ENCODE results near the gene RDH16. TPM values are rescaled to one million over a fixed set of nuclear protein-coding genes. Genes with fewer than 3 reads are reported as not detected.

Gene RDH16
- total and polyA plus RNA-seq, 2 donors (not counting 1 experiment from before 2014, with no cell fraction given), result 1.1 to 1.5 TPM

DNA sequence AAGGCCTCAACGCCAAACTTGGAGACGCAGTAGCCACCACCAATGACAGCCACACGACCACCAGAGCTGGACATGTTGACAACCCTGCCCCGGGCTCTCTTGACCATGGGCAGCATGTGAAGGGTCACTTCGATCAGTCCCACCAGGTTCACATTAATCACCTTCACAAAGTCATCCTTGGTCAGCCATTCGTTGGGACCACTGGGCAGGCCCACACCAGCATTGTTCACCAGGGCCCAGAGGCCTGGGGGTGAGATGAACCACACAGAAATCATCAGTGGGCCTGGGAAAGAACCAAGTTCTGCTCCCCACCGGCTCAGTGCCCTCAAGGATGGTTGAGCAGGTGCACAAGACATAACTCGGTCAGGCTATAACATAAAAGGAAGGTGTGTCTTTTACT, 27.2 kb downstream of the RDH16 start:
- ChIA-PET POLR2A (no interaction called here), CTCF (no interaction called here)
- no peak overlapping the region for H3K9ac ChIP-seq (ENCODE audit: low read length)
- Mint-ChIP-seq H3K4me1 (peaks cover 5% of the 10 kb centered on the region), H3K27ac (no peak overlapping the region), H3K9me3 (ENCODE audit: insufficient read depth) (no peaks in the 10 kb centered on the region), H3K27me3 (peaks cover 20% of the 10 kb centered on the region), H3K4me3 (no peak overlapping the region)
- H3K4me1 ChIP-seq (ENCODE audit: control insufficient read depth in 2 of 2, insufficient read depth in 2 of 2, low read length in 2 of 2), result peaks cover 4 to 7% of the 10 kb centered on the region in 2 donors
- intact Hi-C loops (cut with micrococcal nuclease), result no loop called here
- H3K79me2 ChIP-seq (ENCODE audit: control insufficient read depth, insufficient read depth, low read length), result no peaks in the 10 kb centered on the region
- DNase-seq (no peak), ATAC-seq (ENCODE audit: low read depth) (no peak)
- H3K9me3 ChIP-seq (ENCODE audit: control extremely low read depth in 1 of 3, control insufficient read depth in 2 of 3, insufficient read depth in 1 of 3, low read length in 2 of 3), result no peaks in the 10 kb centered on the region
- WGBS (ENCODE audit: insufficient coverage), result 92% methylated on average over 8 of the region's 8 CpGs
- H4K20me1 ChIP-seq (ENCODE audit: control insufficient read depth, insufficient read depth, low read length, poor library complexity, severe bottlenecking), result no peaks in the 10 kb centered on the region
- H3K4me3 ChIP-seq (ENCODE audit: control extremely low read depth in 1 of 5, extremely low read depth in 1 of 5, insufficient read depth in 1 of 5, low read depth in 2 of 5, low read length in 4 of 5), result no peak overlapping the region
- no peak for TF ChIP-seq EZH2 (IDR thresholded peaks at IDR 0.05; ENCODE audit: borderline replicate concordance, insufficient read depth, low read depth, low read length, poor library complexity, severe bottlenecking)
- TF ChIP-seq, protein P1, sequence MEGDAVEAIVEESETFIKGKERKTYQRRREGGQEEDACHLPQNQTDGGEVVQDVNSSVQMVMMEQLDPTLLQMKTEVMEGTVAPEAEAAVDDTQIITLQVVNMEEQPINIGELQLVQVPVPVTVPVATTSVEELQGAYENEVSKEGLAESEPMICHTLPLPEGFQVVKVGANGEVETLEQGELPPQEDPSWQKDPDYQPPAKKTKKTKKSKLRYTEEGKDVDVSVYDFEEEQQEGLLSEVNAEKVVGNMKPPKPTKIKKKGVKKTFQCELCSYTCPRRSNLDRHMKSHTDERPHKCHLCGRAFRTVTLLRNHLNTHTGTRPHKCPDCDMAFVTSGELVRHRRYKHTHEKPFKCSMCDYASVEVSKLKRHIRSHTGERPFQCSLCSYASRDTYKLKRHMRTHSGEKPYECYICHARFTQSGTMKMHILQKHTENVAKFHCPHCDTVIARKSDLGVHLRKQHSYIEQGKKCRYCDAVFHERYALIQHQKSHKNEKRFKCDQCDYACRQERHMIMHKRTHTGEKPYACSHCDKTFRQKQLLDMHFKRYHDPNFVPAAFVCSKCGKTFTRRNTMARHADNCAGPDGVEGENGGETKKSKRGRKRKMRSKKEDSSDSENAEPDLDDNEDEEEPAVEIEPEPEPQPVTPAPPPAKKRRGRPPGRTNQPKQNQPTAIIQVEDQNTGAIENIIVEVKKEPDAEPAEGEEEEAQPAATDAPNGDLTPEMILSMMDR (IDR thresholded peaks at IDR 0.05), result no peak
- no peak overlapping the region for H3K27ac ChIP-seq (ENCODE audit: low read length in 2 of 2)
- no peak overlapping the region for H2AFZ ChIP-seq (ENCODE audit: insufficient read depth, low read depth, low read length, poor library complexity, severe bottlenecking)
- no peak overlapping the region for H3K4me2 ChIP-seq (replicated peaks; ENCODE audit: low read depth, low read length, poor library complexity, severe bottlenecking)
- H3K36me3 ChIP-seq (replicated peaks in 1 of 2; ENCODE audit: control extremely low read depth in 1 of 2, control insufficient read depth in 1 of 2, extremely low read depth in 1 of 2, insufficient read depth in 2 of 2, low read length in 1 of 2), result no peaks in the 10 kb centered on the region
- H3K27me3 ChIP-seq (replicated peaks in 1 of 4; ENCODE audit: control extremely low read depth in 1 of 4, control insufficient read depth in 3 of 4, insufficient read depth in 4 of 4, low read length in 3 of 4), result peaks cover 0 to 5% (median 0%) of the 10 kb centered on the region in 4 experiments

DNA sequence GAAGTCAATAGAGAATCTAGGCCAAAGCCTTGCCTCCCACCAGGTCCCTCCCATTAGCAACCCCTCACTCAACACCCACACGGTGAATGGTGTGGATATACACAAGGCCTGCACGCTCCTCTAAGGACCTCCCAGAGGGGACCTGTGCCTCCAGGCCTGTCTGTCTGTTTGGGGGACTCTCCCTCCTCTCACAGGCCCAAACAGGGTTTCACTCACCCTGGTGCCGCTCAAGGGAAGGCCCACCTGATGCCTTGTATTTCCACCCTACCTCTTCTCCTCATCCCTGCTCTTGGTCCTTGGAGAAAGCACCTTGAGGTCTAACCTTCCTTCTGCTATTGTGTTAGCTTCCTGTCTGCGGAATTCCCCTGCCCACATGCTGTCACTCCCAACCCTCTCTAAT, 27.6 kb downstream of the RDH16 start:
- H3K27me3 ChIP-seq (replicated peaks in 1 of 4; ENCODE audit: control extremely low read depth in 1 of 4, control insufficient read depth in 3 of 4, insufficient read depth in 4 of 4, low read length in 3 of 4), result peaks cover 0 to 5% (median 0%) of the 10 kb centered on the region in 4 experiments
- no peak for DNase-seq
- peaks cover 20% of the 10 kb centered on the region for H3K27me3 Mint-ChIP-seq
- H4K20me1 ChIP-seq (ENCODE audit: control insufficient read depth, insufficient read depth, low read length, poor library complexity, severe bottlenecking), result no peaks in the 10 kb centered on the region
- no peak overlapping the region for H3K4me3 ChIP-seq (ENCODE audit: control extremely low read depth in 1 of 5, extremely low read depth in 1 of 5, insufficient read depth in 1 of 5, low read depth in 2 of 5, low read length in 4 of 5)
- H3K4me2 ChIP-seq (replicated peaks; ENCODE audit: low read depth, low read length, poor library complexity, severe bottlenecking), result no peak overlapping the region
- H3K9me3 ChIP-seq (ENCODE audit: control extremely low read depth in 1 of 3, control insufficient read depth in 2 of 3, insufficient read depth in 1 of 3, low read length in 2 of 3), result no peaks in the 10 kb centered on the region
- H3K27ac ChIP-seq (ENCODE audit: low read length in 2 of 2), result no peak overlapping the region
- H3K4me1 ChIP-seq (ENCODE audit: control insufficient read depth in 2 of 2, insufficient read depth in 2 of 2, low read length in 2 of 2), result peaks cover 4 to 7% of the 10 kb centered on the region in 2 donors
- ChIA-PET POLR2A (no interaction called here), CTCF (no interaction called here)
- no peak overlapping the region for H3K4me3 Mint-ChIP-seq
- intact Hi-C loops (cut with micrococcal nuclease), result no loop called here
- no peaks in the 10 kb centered on the region for H3K36me3 ChIP-seq (replicated peaks in 1 of 2; ENCODE audit: control extremely low read depth in 1 of 2, control insufficient read depth in 1 of 2, extremely low read depth in 1 of 2, insufficient read depth in 2 of 2, low read length in 1 of 2)
- no peaks in the 10 kb centered on the region for H3K79me2 ChIP-seq (ENCODE audit: control insufficient read depth, insufficient read depth, low read length)
- no peak overlapping the region for H3K27ac Mint-ChIP-seq
- WGBS (ENCODE audit: insufficient coverage), result 97% methylated on average over 4 of the region's 4 CpGs
- TF ChIP-seq EZH2 (IDR thresholded peaks at IDR 0.05; ENCODE audit: borderline replicate concordance, insufficient read depth, low read depth, low read length, poor library complexity, severe bottlenecking), result no peak
- TF ChIP-seq, protein P1 (IDR thresholded peaks at IDR 0.05), result no peak
- H3K4me1 Mint-ChIP-seq, result peaks cover 5% of the 10 kb centered on the region
- no peak overlapping the region for H2AFZ ChIP-seq (ENCODE audit: insufficient read depth, low read depth, low read length, poor library complexity, severe bottlenecking)
- H3K9me3 Mint-ChIP-seq (ENCODE audit: insufficient read depth), result no peaks in the 10 kb centered on the region
- no peak overlapping the region for H3K9ac ChIP-seq (ENCODE audit: low read length)
- no peak for ATAC-seq (ENCODE audit: low read depth)

Data from B cell (primary cell).